HEK293T (cell line): ENCODE measurements around the gene CDH4.

Experiments
- BHLHE40 ChIP-seq: fragments of 450-650 bp; IDR thresholded peaks from 2 replicates; pipeline ENCODE4 v1.6.1; 2016; ENCODE audit warnings: mild to moderate bottlenecking, moderate library complexity, borderline replicate concordance
- FOXA1 ChIP-seq: fragments of 450-650 bp; IDR thresholded peaks from 2 replicates; pipeline ENCODE4 v1.6.1; 2016; ENCODE audit warnings: mild to moderate bottlenecking
- SP1 ChIP-seq: fragments of 450-650 bp; IDR thresholded peaks from 2 replicates; pipeline ENCODE4 v1.6.1; 2017

GRCh38 chr20:61864481-61864880 lies 612.4 kb downstream of the CDH4 start:
- no peak for TF ChIP-seq BHLHE40
- no peak for TF ChIP-seq FOXA1
- no peak for TF ChIP-seq SP1
